ENCODE results near the gene DNAJC21. TPM values are rescaled to one million over a fixed set of nuclear protein-coding genes. Genes with fewer than 3 reads are reported as not detected.

DNAJC21 gene
- total RNA-seq, 4 donors from 2014 or later: 26.2 to 38.9 (median 30.1) TPM

GRCh38 chr5:34895641-34896419 is 33.5 kb upstream of the DNAJC21 start:
- no peak for ATAC-seq (ENCODE audit: low FRiP score)
- DNase-seq (ENCODE audit: low spot score): no peak
- no peak for TF ChIP-seq CTCF (IDR thresholded peaks at IDR 0.05)

GRCh38 chr5:34897646-34898045 is 31.7 kb upstream of the DNAJC21 start:
- TF ChIP-seq CTCF (IDR thresholded peaks at IDR 0.05): no peak
- ATAC-seq (ENCODE audit: low FRiP score) (no peak), DNase-seq (ENCODE audit: low spot score) (no peak)

GRCh38 chr5:34898258-34898895 is 31.0 kb upstream of the DNAJC21 start:
- ATAC-seq (ENCODE audit: low FRiP score): peak; percentile 85

GRCh38 chr5:34899066-34899465 is 30.3 kb upstream of the DNAJC21 start:
- no peak for ATAC-seq (ENCODE audit: low FRiP score)
- DNase-seq (ENCODE audit: low spot score): no peak
- TF ChIP-seq CTCF (IDR thresholded peaks at IDR 0.05): no peak

More at GRCh38 chr5:34898258-34898895, 31.0 kb upstream of the DNAJC21 start:
- TF ChIP-seq CTCF (IDR thresholded peaks at IDR 0.05): peak in 1 of 3 donors; percentile 12
- DNase-seq (ENCODE audit: low spot score): peak; percentile 29

GRCh38 chr5:34900652-34901051 is 28.7 kb upstream of the DNAJC21 start:
- TF ChIP-seq CTCF (IDR thresholded peaks at IDR 0.05): no peak
- ATAC-seq (ENCODE audit: low FRiP score) (no peak), DNase-seq (ENCODE audit: low spot score) (no peak)

GRCh38 chr5:34903260-34903659 is 26.1 kb upstream of the DNAJC21 start:
- no peak for ATAC-seq (ENCODE audit: low FRiP score)
- no peak for TF ChIP-seq CTCF (IDR thresholded peaks at IDR 0.05)

GRCh38 chr5:34905564-34905963 is 23.8 kb upstream of the DNAJC21 start:
- ATAC-seq (ENCODE audit: low FRiP score) (no peak), DNase-seq (ENCODE audit: low spot score) (no peak)
- no peak for TF ChIP-seq CTCF (IDR thresholded peaks at IDR 0.05)

More at GRCh38 chr5:34903260-34903659, 26.1 kb upstream of the DNAJC21 start:
- no peak for DNase-seq (ENCODE audit: low spot score)
